Panc1 (cell line): ENCODE data around the gene MPRIP. TPM values are rescaled to one million over a fixed set of nuclear protein-coding genes. Genes with fewer than 3 reads are reported as not detected.
A peak's percentile ranks its signal among the peaks of the same experiment; 100 is the strongest.

Experiments
- ATAC-seq: fragments of 200-7000 bp; cut with Tn5 transposase; 2 replicates; pipeline ENCODE4 v1.9.1; 2020; ENCODE audit warnings: mild to moderate bottlenecking, moderate library complexity
- BruUV-seq: library from RNA; stranded (reverse); fragments of 400-500 nt; replicated peaks from 2 replicates; lab custom pipeline; 2021; lab: Mats Ljungman, UMichigan
- CTCF ChIA-PET: fragments of 300-600 bp; sonication (Branson Sonifier 250); formaldehyde crosslinking; loops from one replicate; lab custom pipeline; 2022; ENCODE audit warnings: antibody characterized with exemption; lab: Charles Lee
- POLR2A ChIA-PET: fragments of 300-600 bp; sonication (Branson Sonifier 250); formaldehyde crosslinking; loops from one replicate; lab custom pipeline; 2022; ENCODE audit warnings: antibody characterized with exemption; lab: Charles Lee
- DNase-seq: peaks from one replicate; pipeline ENCODE4 v3.0.0-alpha.2; 2010; ENCODE audit warnings: low read depth, low spot score
- H3K27ac ChIP-seq: 2 replicates; pipeline ENCODE4 v1.5.1; 2011; ENCODE audit warnings: mild to moderate bottlenecking, low read length, inconsistent platforms
- H3K27me3 ChIP-seq: fragments of 200-500 bp; sonication (Bioruptor generic); 2 replicates; pipeline ENCODE4 v1.6.0; 2014; ENCODE audit warnings: low read length, inconsistent platforms; ENCODE audit not compliant: control insufficient read depth, insufficient read depth
- H3K36me3 ChIP-seq: fragments of 200-500 bp; sonication (Bioruptor generic); 2 replicates; pipeline ENCODE4 v1.5.1; 2014; ENCODE audit warnings: inconsistent platforms, mild to moderate bottlenecking, low read length, moderate library complexity; ENCODE audit not compliant: control insufficient read depth, insufficient read depth
- H3K4me1 ChIP-seq: 2 replicates; pipeline ENCODE4 v1.5.1; 2011; ENCODE audit warnings: inconsistent platforms, mild to moderate bottlenecking, low read length, moderate library complexity; ENCODE audit not compliant: control insufficient read depth, insufficient read depth
- H3K4me3 ChIP-seq, 2 experiments: 2 replicates each; pipeline ENCODE4 v1.5.1; 2011 to 2012; ENCODE audit warnings: low read depth in 2 of 2, low read length in 2 of 2, mild to moderate bottlenecking in 2 of 2, inconsistent platforms in 1 of 2, moderate library complexity in 1 of 2
- H3K9me3 ChIP-seq: fragments of 200-500 bp; sonication (Bioruptor generic); 2 replicates; pipeline ENCODE4 v1.5.1; 2014; ENCODE audit warnings: low read depth, mild to moderate bottlenecking, inconsistent platforms, low read length, moderate library complexity; ENCODE audit not compliant: control insufficient read depth, insufficient read depth
- CTCF ChIP-seq: fragments of 450-650 bp; IDR thresholded peaks from 2 replicates; pipeline ENCODE4 v1.5.1; 2017; ENCODE audit warnings: mild to moderate bottlenecking
- POLR2AphosphoS5 ChIP-seq: IDR thresholded peaks from 2 replicates; pipeline ENCODE4 v1.6.1; 2012; ENCODE audit warnings: mild to moderate bottlenecking, low read depth, low read length, moderate library complexity
- REST ChIP-seq, 2 experiments: IDR thresholded peaks; 2 replicates each; pipeline ENCODE4 v1.6.1; 2011 to 2012; ENCODE audit warnings: low read depth in 2 of 2, control low read depth in 1 of 2, low read length in 1 of 2, mild to moderate bottlenecking in 1 of 2, moderate library complexity in 1 of 2; ENCODE audit not compliant: insufficient read depth in 1 of 2
- SIN3A ChIP-seq: IDR thresholded peaks from 2 replicates; pipeline ENCODE4 v1.6.1; 2012; ENCODE audit warnings: low read depth, mild to moderate bottlenecking, low read length, moderate library complexity, borderline replicate concordance; ENCODE audit not compliant: insufficient read depth
- TCF7L2 ChIP-seq: IDR thresholded peaks from 2 replicates; pipeline ENCODE4 v1.6.1; 2011; ENCODE audit warnings: mild to moderate bottlenecking, low read depth, low read length, inconsistent platforms
- in situ Hi-C: cut with HindIII; loops from 2 replicates; pipeline ENCODE4 v1.10.0; 2016; ENCODE audit warnings: low sequenced_read_pairs, low pct_unique_long_range_greater_than_20kb
- intact Hi-C: fragments of 100-400 bp; cut with micrococcal nuclease; formaldehyde crosslinking; loops from one replicate; pipeline ENCODE4 v1.10.0; 2022; ENCODE audit not compliant: unreplicated experiment
- total RNA-seq: library from RNA; stranded (reverse); gene quantifications from one replicate; pipeline ENCODE4 v1.2.1, GENCODE V29; 2021; ENCODE audit not compliant: unreplicated experiment

MPRIP gene
- total RNA-seq, 1 experiment from 2014 or later: 155 TPM

DNA sequence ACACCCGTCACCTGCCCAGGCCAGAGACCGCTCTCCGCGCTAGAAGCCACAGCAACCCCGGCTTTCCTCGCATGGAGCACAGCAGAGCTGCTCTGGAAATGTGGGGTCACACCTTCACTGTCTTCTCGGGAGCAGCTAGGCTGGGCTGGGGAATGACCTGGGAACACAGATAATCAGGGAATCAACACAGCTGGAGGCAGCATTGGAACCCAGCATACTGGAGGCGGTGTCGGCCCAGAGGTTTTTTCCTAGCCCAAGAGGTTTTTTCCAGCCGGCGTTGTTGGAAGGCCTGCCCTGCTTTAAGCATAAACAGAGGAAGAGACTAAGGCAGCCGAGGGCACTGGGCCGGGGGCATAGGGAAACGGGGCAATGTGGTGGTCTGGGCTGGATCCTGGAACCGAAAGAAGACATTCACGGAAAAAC, 164.7 kb downstream of the MPRIP start:
- H3K27ac ChIP-seq: peak overlapping the region; percentile 35
- CTCF ChIA-PET: interaction anchor here (0.6 to 0.8 kb wide), 2 partner anchors 52 to 290 kb away, joined by 4 to 11 read pairs; partner anchors contain the start of gene RASD1
- H3K36me3 ChIP-seq: no peaks in the 10 kb centered on the region
- no peaks in the 10 kb centered on the region for H3K9me3 ChIP-seq
- in situ Hi-C loops (no loop called here), intact Hi-C loops (no loop called here)
- BruUV-seq: no TSS peak
- POLR2A ChIA-PET: interaction anchor here (0.5 kb wide), 1 partner anchor 86 kb away, joined by 9 read pairs; no protein-coding TSS in a partner anchor
- ATAC-seq (peak; percentile 51), DNase-seq (no peak)
- no peak for TF ChIP-seq CTCF
- TF ChIP-seq REST (IDR thresholded peaks at IDR 0.05; ENCODE audit: insufficient read depth in 1 of 2, low read depth in 2 of 2, low read length in 1 of 2): no peak
- no peak for TF ChIP-seq SIN3A
- H3K4me1 ChIP-seq: peaks cover 8% of the 10 kb centered on the region
- no peaks in the 10 kb centered on the region for H3K27me3 ChIP-seq
- H3K4me3 ChIP-seq: peak overlapping the region; percentile 56 to 67

DNA sequence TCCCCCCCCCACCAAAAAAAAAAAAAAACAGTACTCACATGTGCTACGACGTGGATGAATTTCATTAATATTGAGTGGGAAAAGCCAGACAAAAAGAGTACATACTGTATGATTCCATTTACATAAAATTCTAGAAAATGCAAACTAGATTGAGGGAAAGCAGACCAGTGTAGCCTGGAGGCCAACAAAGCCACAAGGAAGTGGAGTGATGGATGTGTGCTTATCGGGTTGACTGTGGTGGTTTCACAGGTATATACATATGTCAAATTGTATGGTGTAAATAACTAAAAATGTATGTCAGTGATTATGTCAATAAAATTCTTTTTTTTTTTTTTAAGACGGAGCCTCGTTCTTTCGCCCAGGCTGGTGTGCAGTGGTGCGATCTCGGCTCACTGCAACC, 165.7 kb downstream of the MPRIP start:
- ATAC-seq (no peak), DNase-seq (no peak)
- no peak for TF ChIP-seq TCF7L2
- no peak for TF ChIP-seq REST (IDR thresholded peaks at IDR 0.05; ENCODE audit: insufficient read depth in 1 of 2, low read depth in 2 of 2, low read length in 1 of 2)
- no peak for TF ChIP-seq CTCF
- no peak for TF ChIP-seq POLR2AphosphoS5
- TF ChIP-seq SIN3A: no peak
- H3K27me3 ChIP-seq: no peaks in the 10 kb centered on the region
- no peaks in the 10 kb centered on the region for H3K9me3 ChIP-seq
- ChIA-PET CTCF (no interaction called here), POLR2A (no interaction called here)
- no peak overlapping the region for H3K27ac ChIP-seq
- no peaks in the 10 kb centered on the region for H3K36me3 ChIP-seq
- BruUV-seq: no TSS peak
- intact Hi-C loops (no loop called here), in situ Hi-C loops (no loop called here)
- H3K4me3 ChIP-seq: no peak overlapping the region
- H3K4me1 ChIP-seq: peaks cover 8% of the 10 kb centered on the region
